IMR-90 (cell line): Measurements from ENCODE around the gene ZXDA. TPM values are rescaled to one million over a fixed set of nuclear protein-coding genes. Genes with fewer than 3 reads are reported as not detected.
A peak's percentile ranks its signal among the peaks of the same experiment; 100 is the strongest.

ENCODE experiments used
- ATAC-seq: fragments of 200-7000 bp; cut with Tn5 transposase; 2 replicates; pipeline ENCODE4 v1.9.1; 2020; ENCODE audit warnings: low read depth, mild to moderate bottlenecking, moderate library complexity
- BruUV-seq: library from RNA; stranded (reverse); fragments of 400-500 nt; replicated peaks from 2 replicates; lab custom pipeline; 2021; lab: Mats Ljungman, UMichigan
- CTCF ChIA-PET: fragments of 300-600 bp; formaldehyde crosslinking; extraction: SDS; loops from one replicate; lab custom pipeline; 2021; ENCODE audit warnings: antibody characterized with exemption; lab: Yijun Ruan, JAX
- POLR2A ChIA-PET: fragments of 300-600 bp; sonication (Branson Sonifier 250); formaldehyde crosslinking; loops from one replicate; lab custom pipeline; 2022; ENCODE audit warnings: antibody characterized with exemption; ENCODE audit not compliant: unreplicated experiment; lab: Charles Lee
- DNase-seq: peaks from one replicate; pipeline ENCODE4 v3.0.0; 2013
- H2AFZ ChIP-seq: replicated peaks from 2 replicates; pipeline ENCODE3; 2013; ENCODE audit warnings: low read length, mild to moderate bottlenecking; ENCODE audit not compliant: poor library complexity
- H2AK5ac ChIP-seq: 2 replicates; pipeline ENCODE4 v1.6.1; 2013; ENCODE audit warnings: low read depth, low read length, inconsistent platforms
- H2AK9ac ChIP-seq: replicated peaks from 2 replicates; pipeline ENCODE3; 2013; ENCODE audit warnings: mild to moderate bottlenecking, low read depth, low read length, moderate library complexity; ENCODE audit not compliant: poor library complexity
- H2BK120ac ChIP-seq: 2 replicates; pipeline ENCODE4 v1.6.1; 2013; ENCODE audit warnings: low read depth, low read length, inconsistent platforms
- H2BK15ac ChIP-seq: 3 replicates; pipeline ENCODE4 v1.6.1; 2013; ENCODE audit warnings: low read depth, low read length, inconsistent platforms
- H2BK20ac ChIP-seq: 2 replicates; pipeline ENCODE4 v1.6.1; 2013; ENCODE audit warnings: low read depth, mild to moderate bottlenecking, inconsistent platforms, low read length, moderate library complexity
- H2BK5ac ChIP-seq: 2 replicates; pipeline ENCODE4 v1.6.1; 2013; ENCODE audit warnings: mild to moderate bottlenecking, low read depth, low read length, inconsistent platforms; ENCODE audit not compliant: poor library complexity, severe bottlenecking
- H3K14ac ChIP-seq: replicated peaks from 2 replicates; pipeline ENCODE4 v1.6.1; 2013; ENCODE audit warnings: low read depth, low read length, inconsistent platforms
- H3K18ac ChIP-seq: 2 replicates; pipeline ENCODE4 v1.6.1; 2013; ENCODE audit warnings: low read depth, low read length, control low read depth
- H3K23ac ChIP-seq: 2 replicates; pipeline ENCODE4 v1.6.1; 2013; ENCODE audit warnings: low read depth, low read length, inconsistent platforms
- H3K27ac ChIP-seq: 2 replicates; pipeline ENCODE4 v1.5.1; 2013; ENCODE audit warnings: mild to moderate bottlenecking, control low read depth, low read length; ENCODE audit not compliant: insufficient read depth
- H3K27me3 ChIP-seq: 2 replicates; pipeline ENCODE4 v1.6.1; 2013; ENCODE audit warnings: low read length; ENCODE audit not compliant: control insufficient read depth, insufficient read depth
- H3K36me3 ChIP-seq: 2 replicates; pipeline ENCODE4 v1.6.1; 2013; ENCODE audit warnings: low read length, mixed read lengths; ENCODE audit not compliant: control insufficient read depth, insufficient read depth
- H3K4ac ChIP-seq: 2 replicates; pipeline ENCODE4 v1.6.1; 2013; ENCODE audit warnings: low read depth, low read length, inconsistent platforms
- H3K4me1 ChIP-seq: 2 replicates; pipeline ENCODE4 v1.6.1; 2013; ENCODE audit warnings: low read length, mixed read lengths; ENCODE audit not compliant: control insufficient read depth, insufficient read depth
- H3K4me2 ChIP-seq: 2 replicates; pipeline ENCODE4 v1.6.1; 2013; ENCODE audit warnings: low read depth, mild to moderate bottlenecking, control low read depth, low read length, moderate library complexity
- H3K4me3 ChIP-seq: 2 replicates; pipeline ENCODE4 v1.5.1; 2013; ENCODE audit warnings: low read depth, mild to moderate bottlenecking, control low read depth, low read length, moderate library complexity; ENCODE audit not compliant: insufficient read depth
- H3K56ac ChIP-seq: 2 replicates; pipeline ENCODE4 v1.6.1; 2013; ENCODE audit warnings: low read length, inconsistent platforms; ENCODE audit not compliant: insufficient read depth; ENCODE audit errors: extremely low read depth
- H3K79me1 ChIP-seq, 2 experiments: 2 replicates each; pipeline ENCODE4 v1.6.1; 2013; ENCODE audit warnings: low read length in 2 of 2, inconsistent platforms in 1 of 2, low read depth in 1 of 2
- H3K9ac ChIP-seq: 2 replicates; pipeline ENCODE4 v1.6.1; 2013; ENCODE audit warnings: low read depth, low read length, control low read depth
- H3K9me1 ChIP-seq: 2 replicates; pipeline ENCODE4 v1.6.1; 2013; ENCODE audit warnings: low read length, inconsistent platforms; ENCODE audit not compliant: insufficient read depth
- H3K9me3 ChIP-seq: 2 replicates; pipeline ENCODE4 v1.6.1; 2013; ENCODE audit warnings: low read length; ENCODE audit not compliant: control insufficient read depth, insufficient read depth
- H4K20me1 ChIP-seq: 2 replicates; pipeline ENCODE4 v1.6.1; 2013; ENCODE audit warnings: low read length, inconsistent platforms; ENCODE audit not compliant: insufficient read depth
- H4K5ac ChIP-seq: 2 replicates; pipeline ENCODE4 v1.6.1; 2013; ENCODE audit warnings: mild to moderate bottlenecking, low read depth, low read length, control low read depth
- H4K8ac ChIP-seq, 2 experiments: 2 replicates each; pipeline ENCODE4 v1.6.1; 2013; ENCODE audit warnings: low read depth in 2 of 2, low read length in 2 of 2, control low read depth in 1 of 2, inconsistent platforms in 1 of 2
- H4K91ac ChIP-seq: 2 replicates; pipeline ENCODE4 v1.6.1; 2013; ENCODE audit warnings: low read depth, low read length, inconsistent platforms; ENCODE audit not compliant: insufficient read depth
- FOS ChIP-seq: fragments of 150-350 bp; IDR thresholded peaks from 2 replicates; pipeline ENCODE4 v1.6.1; 2016; ENCODE audit warnings: low read depth, low read length
- MAFK ChIP-seq: IDR thresholded peaks from 2 replicates; pipeline ENCODE4 v1.6.1; 2012; ENCODE audit warnings: low read depth, low read length, improper control_type of control experiment
- WGBS, 2 experiments: methylation state at CpG; one replicate each; pipeline versions ENCODE4 v1.1.5 to v1.1.7; 2013; ENCODE audit warnings: missing lambda C conversion rate in 2 of 2; ENCODE audit not compliant: insufficient read length in 1 of 2; ENCODE audit errors: extremely low coverage in 2 of 2; 5-methylcytosine and 5-hydroxymethylcytosine counted together
- dilution Hi-C: fragments of 300-500 bp; cut with HindIII; formaldehyde crosslinking; loops from one replicate; pipeline ENCODE4 v1.14.3; 2018; ENCODE audit warnings: low sequenced_read_pairs; ENCODE audit not compliant: unreplicated experiment
- in situ Hi-C: fragments of 300-500 bp; cut with MboI; formaldehyde crosslinking; loops from 3 replicates; pipeline ENCODE4 v1.14.3; 2019; ENCODE audit warnings: low sequenced_read_pairs, inconsistent platforms, mixed read lengths
- intact Hi-C: fragments of 100-400 bp; cut with micrococcal nuclease; formaldehyde crosslinking; loops from 2 replicates; pipeline ENCODE4 v1.10.0; 2022
- polyA plus RNA-seq, 3 experiments: library from polyadenylated mRNA; depleted of rRNA; stranded (reverse); fragments of >200 nt; gene quantifications; 2 replicates each; pipeline ENCODE4 v1.2.3, GENCODE V29; 2012; ENCODE audit warnings: low replicate concordance in 1 of 3
- total RNA-seq: library from RNA; depleted of rRNA; stranded (reverse); fragments of >200 nt; gene quantifications from 2 replicates; pipeline ENCODE4 v1.2.3, GENCODE V29; 2012

ZXDA gene
- total and polyA plus RNA-seq, 2 of the 4 experiments (the other 2 are of a cell fraction), result 1.0 to 3.4 TPM

GRCh38 chrX:57930051-57930450 lies 19.8 kb upstream of the ZXDA start:
- Histone ChIP-seq H3K56ac (no peak overlapping the region), H2BK20ac (no peak overlapping the region), H3K4me2 (no peak overlapping the region), H3K9me3 (no peaks in the 10 kb centered on the region; the same call in 1 of the 2 replicates), H2BK15ac (no peak overlapping the region), H3K9ac (no peak overlapping the region), H2AK5ac (no peak overlapping the region), H3K27ac (no peak overlapping the region), H3K9me1 (no peaks in the 10 kb centered on the region), H2BK5ac (no peak overlapping the region), H3K14ac (no peak overlapping the region), H3K79me1 (no peaks in the 10 kb centered on the region), H3K18ac (no peak overlapping the region), H4K8ac (no peak overlapping the region), H2AK9ac (no peak overlapping the region), H2AFZ (no peak overlapping the region), H4K20me1 (no peaks in the 10 kb centered on the region), H3K4me1 (no peaks in the 10 kb centered on the region), H3K4me3 (no peak overlapping the region), H3K36me3 (no peaks in the 10 kb centered on the region), H4K91ac (no peak overlapping the region), H3K27me3 (no peaks in the 10 kb centered on the region), H3K4ac (no peak overlapping the region), H3K23ac (no peak overlapping the region), H2BK120ac (no peak overlapping the region), H4K5ac (no peak overlapping the region)
- intact Hi-C loops (no loop called here), in situ Hi-C loops (no loop called here), dilution Hi-C loops (no loop called here)
- no CpG with 5 or more reads among the region's 3 CpGs for whole genome bisulfite sequencing, 2 experiments
- ChIA-PET CTCF (interaction anchor here (1.6 kb wide), 1 partner anchor 108 kb away, joined by 5 read pairs; no protein-coding TSS in a partner anchor), POLR2A (no interaction called here)
- no peak for ATAC-seq
- DNase-seq, result peak; percentile 11
- TF ChIP-seq FOS (no peak), MAFK (no peak)
- BruUV-seq, result no TSS peak
